SJSA1 (cell line): ENCODE data around the gene POLR2L. TPM values are rescaled to one million over a fixed set of nuclear protein-coding genes. Genes with fewer than 3 reads are reported as not detected.

ENCODE experiments used
- DNase-seq, 2 experiments: peaks; one replicate each; pipeline ENCODE4 v3.0.0-alpha.2; 2015 to 2020; ENCODE audit warnings: low spot score in 2 of 2, low read depth in 1 of 2
- H3K27ac ChIP-seq: fragments of 250-450 bp; sonication (Bioruptor Pico); 2 replicates; pipeline ENCODE4 v1.5.1; 2020; ENCODE audit warnings: mild to moderate bottlenecking, moderate library complexity
- H3K27me3 ChIP-seq: fragments of 250-450 bp; sonication (Bioruptor Pico); replicated peaks from 2 replicates; pipeline ENCODE4 v1.5.1; 2020; ENCODE audit warnings: mild to moderate bottlenecking, moderate library complexity
- H3K36me3 ChIP-seq: fragments of 250-450 bp; sonication (Bioruptor Pico); 2 replicates; pipeline ENCODE4 v1.5.1; 2020; ENCODE audit warnings: mild to moderate bottlenecking
- H3K4me1 ChIP-seq: fragments of 250-450 bp; sonication (Bioruptor Pico); replicated peaks from 2 replicates; pipeline ENCODE4 v1.6.1; 2021; ENCODE audit warnings: mild to moderate bottlenecking
- H3K4me3 ChIP-seq: fragments of 250-450 bp; sonication (Bioruptor Pico); 2 replicates; pipeline ENCODE4 v1.5.1; 2020; ENCODE audit warnings: mild to moderate bottlenecking
- H3K9me3 ChIP-seq: fragments of 250-450 bp; sonication (Bioruptor Pico); replicated peaks from 2 replicates; pipeline ENCODE4 v1.5.1; 2020; ENCODE audit warnings: mild to moderate bottlenecking
- total RNA-seq: library from RNA; depleted of rRNA; stranded (reverse); fragments of >200 nt; shearing (Covaris generic); gene quantifications from 2 replicates; pipeline ENCODE4 v1.2.3, GENCODE V29; 2014

POLR2L gene
- total RNA-seq, 1 experiment from 2014 or later, result 75.8 TPM

DNA sequence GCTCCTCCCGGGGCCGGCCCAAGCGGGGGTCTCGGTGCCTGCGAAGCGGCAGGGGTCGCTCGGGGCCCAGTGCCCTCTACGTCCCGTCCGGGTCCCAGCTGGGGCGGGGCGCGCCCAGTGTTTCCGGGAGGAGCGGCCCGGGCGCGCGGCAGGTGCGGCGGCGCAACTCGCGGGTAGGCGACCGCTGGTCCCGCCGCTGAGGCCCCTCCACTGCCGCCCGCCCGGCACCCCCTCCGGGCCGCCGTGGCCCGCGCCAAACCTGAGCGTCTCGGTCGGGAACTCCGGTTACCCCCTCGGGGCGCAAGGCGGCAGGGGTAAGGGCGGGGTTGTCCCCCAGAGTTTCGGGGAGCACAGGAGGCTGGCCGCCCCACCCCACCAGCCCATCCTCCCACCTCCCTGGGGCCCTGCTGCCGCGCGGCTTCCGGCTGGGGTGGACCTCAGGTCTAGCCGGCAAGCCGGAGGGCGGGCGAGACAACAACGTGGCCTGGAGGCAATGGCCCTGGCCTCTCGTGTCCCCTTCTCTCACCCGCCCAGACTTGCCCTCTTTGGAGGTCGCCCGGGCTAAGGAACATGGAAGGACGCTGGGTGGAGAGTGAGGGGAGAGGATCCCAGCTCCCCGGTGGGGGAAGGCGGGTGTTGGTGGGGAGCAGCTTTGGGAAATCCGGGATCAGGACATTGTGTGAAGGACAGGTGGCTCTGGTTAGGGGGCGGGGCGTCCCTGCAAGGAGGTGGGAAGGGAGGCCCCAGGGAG lies 15.0 kb downstream of the POLR2L start:
- H3K27ac ChIP-seq, result no peak overlapping the region
- no peak overlapping the region for H3K4me3 ChIP-seq
- H3K9me3 ChIP-seq, result no peaks in the 10 kb centered on the region
- no peaks in the 10 kb centered on the region for H3K36me3 ChIP-seq
- peaks cover 23% of the 10 kb centered on the region for H3K4me1 ChIP-seq
- DNase-seq, result no peak
- H3K27me3 ChIP-seq, result peaks cover 22% of the 10 kb centered on the region

DNA sequence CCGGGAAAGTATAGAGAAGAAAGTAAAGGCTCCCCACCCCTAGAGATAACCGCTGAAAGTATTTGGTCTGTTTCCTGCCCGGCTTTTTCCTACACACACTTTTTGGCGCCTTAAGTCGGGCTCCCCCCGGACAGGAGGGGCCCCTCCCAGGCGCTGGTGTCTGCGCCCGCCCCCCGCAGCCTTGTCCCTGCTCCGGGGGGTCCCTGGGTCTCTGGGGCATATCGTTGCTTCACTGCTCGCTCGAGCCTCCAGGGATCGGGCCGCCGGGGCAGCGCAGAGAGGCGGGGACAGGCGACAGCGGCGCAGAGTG lies 15.5 kb downstream of the POLR2L start:
- H3K27ac ChIP-seq, result no peak overlapping the region
- peaks cover 18% of the 10 kb centered on the region for H3K4me1 ChIP-seq
- no peaks in the 10 kb centered on the region for H3K9me3 ChIP-seq
- no peak overlapping the region for H3K4me3 ChIP-seq
- peaks cover 22% of the 10 kb centered on the region for H3K27me3 ChIP-seq
- DNase-seq, result no peak
- H3K36me3 ChIP-seq, result no peaks in the 10 kb centered on the region

DNA sequence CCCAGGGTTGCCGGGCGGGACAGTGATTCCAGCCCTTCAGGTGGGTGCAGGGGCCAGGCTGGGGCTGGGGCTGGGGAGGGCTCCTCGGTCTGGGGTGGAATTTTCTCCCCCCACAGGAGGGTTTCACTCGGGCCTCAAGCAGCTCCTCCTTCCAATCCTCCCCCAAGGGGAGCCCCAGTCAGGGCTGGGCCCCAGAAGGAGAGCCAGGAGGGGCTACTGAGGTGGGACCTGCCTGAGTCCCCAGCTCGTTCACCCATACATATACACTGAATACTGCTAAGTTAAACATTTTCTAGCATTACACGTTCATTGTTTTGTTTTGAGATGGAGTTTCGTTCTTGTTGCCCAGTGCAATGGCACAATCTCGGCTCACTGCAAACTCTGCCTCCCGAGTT lies 16.1 kb downstream of the POLR2L start:
- H3K4me1 ChIP-seq, result peaks cover 18% of the 10 kb centered on the region
- no peaks in the 10 kb centered on the region for H3K9me3 ChIP-seq
- H3K27ac ChIP-seq, result no peak overlapping the region
- no peaks in the 10 kb centered on the region for H3K36me3 ChIP-seq
- H3K4me3 ChIP-seq, result no peak overlapping the region
- H3K27me3 ChIP-seq, result peaks cover 22% of the 10 kb centered on the region
- no peak for DNase-seq

DNA sequence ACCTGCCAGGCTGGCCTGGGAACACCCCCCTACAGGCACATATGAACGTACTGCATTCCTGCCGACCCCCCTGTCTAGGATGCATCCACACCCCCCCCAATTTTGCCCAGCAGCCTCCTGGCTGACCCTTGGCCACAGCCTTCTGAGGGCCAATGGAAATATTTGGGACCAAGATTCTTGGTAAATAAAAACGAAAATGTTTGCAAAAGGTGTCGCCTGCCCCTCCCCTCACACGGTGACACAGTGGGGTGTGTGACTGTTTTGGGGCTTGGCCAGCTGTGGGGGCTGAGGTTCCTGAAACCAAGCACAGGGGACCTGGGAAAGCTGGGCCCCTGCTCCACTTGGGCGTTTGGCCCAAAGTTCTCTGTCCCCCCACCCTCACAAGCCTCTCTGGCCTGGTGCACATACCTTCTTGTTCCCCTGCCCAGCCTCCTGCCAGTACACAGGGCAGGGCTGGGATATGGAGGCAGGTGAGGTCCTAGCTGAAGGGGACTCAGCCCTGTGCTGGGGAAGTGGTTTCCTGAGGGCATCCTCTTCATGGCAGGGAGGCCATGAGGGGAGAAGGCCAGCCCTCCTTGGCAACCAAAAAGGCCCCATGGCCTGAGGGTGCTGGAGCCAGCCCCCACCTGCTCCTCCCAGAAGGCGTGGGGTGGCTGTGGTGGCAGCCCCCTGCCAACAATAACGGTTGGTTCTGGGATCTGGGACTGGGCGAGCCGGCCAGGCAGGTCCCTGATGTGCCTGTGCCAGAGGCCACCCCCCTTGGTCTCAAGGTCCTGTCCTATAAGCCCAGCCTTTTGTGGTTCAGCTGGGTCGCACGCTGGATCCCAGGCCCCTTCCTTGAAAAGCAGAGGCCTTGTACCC lies 16.7 kb downstream of the POLR2L start:
- Histone ChIP-seq H3K9me3 (no peaks in the 10 kb centered on the region), H3K27me3 (peaks cover 18% of the 10 kb centered on the region), H3K36me3 (no peaks in the 10 kb centered on the region), H3K4me1 (peaks cover 21% of the 10 kb centered on the region), H3K4me3 (no peak overlapping the region), H3K27ac (no peak overlapping the region)
- no peak for DNase-seq

DNA sequence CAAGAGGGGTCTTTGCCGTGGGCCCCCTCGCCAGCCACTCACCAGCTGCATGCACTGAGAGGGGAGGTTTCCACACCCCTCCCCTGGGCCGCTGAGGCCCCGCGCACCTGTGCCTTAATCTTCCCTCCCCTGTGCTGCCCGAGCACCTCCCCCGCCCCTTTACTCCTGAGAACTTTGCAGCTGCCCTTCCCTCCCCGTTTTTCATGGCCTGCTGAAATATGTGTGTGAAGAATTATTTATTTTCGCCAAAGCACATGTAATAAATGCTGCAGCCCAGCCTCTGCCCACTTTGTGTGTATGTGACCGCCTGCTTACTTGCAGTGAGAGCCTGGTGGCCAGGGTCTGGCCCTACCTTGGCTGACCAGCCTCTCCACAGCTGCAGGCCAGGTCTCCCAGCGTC lies 17.4 kb downstream of the POLR2L start:
- DNase-seq, result no peak
- no peak overlapping the region for H3K27ac ChIP-seq
- no peaks in the 10 kb centered on the region for H3K9me3 ChIP-seq
- no peak overlapping the region for H3K4me3 ChIP-seq
- H3K27me3 ChIP-seq, result peaks cover 11% of the 10 kb centered on the region
- H3K36me3 ChIP-seq, result no peaks in the 10 kb centered on the region
- peaks cover 20% of the 10 kb centered on the region for H3K4me1 ChIP-seq

DNA sequence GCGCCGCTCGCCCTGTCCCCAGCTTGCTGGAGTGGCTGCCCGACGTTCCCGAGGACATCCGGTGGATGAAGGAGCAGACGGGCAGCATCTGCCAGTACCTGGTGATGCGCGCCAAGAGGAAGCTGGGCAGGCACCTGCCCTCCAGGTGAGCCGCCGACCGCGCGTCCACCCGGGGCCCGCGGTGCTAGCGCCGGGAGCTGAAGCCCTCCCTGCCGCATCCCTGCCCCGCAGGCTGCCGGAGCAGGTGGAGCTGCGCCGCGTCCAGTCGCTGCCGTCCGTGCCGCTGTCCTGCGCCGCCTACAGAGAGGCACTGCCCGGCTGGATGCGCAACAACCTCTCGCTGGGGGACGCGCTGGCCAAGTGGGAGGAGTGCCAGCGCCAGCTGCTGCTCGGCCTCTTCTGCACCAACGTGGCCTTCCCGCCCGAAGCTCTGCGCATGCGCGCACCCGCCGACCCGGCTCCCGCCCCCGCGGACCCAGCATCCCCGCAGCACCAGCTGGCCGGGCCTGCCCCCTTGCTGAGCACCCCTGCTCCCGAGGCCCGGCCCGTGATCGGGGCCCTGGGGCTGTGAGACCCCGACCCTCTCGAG lies 17.9 kb downstream of the POLR2L start:
- no peak overlapping the region for H3K27ac ChIP-seq
- no peaks in the 10 kb centered on the region for H3K36me3 ChIP-seq
- H3K9me3 ChIP-seq, result no peaks in the 10 kb centered on the region
- H3K4me3 ChIP-seq, result no peak overlapping the region
- H3K27me3 ChIP-seq, result peaks cover 6% of the 10 kb centered on the region
- no peak for DNase-seq
- peaks cover 15% of the 10 kb centered on the region for H3K4me1 ChIP-seq

DNA sequence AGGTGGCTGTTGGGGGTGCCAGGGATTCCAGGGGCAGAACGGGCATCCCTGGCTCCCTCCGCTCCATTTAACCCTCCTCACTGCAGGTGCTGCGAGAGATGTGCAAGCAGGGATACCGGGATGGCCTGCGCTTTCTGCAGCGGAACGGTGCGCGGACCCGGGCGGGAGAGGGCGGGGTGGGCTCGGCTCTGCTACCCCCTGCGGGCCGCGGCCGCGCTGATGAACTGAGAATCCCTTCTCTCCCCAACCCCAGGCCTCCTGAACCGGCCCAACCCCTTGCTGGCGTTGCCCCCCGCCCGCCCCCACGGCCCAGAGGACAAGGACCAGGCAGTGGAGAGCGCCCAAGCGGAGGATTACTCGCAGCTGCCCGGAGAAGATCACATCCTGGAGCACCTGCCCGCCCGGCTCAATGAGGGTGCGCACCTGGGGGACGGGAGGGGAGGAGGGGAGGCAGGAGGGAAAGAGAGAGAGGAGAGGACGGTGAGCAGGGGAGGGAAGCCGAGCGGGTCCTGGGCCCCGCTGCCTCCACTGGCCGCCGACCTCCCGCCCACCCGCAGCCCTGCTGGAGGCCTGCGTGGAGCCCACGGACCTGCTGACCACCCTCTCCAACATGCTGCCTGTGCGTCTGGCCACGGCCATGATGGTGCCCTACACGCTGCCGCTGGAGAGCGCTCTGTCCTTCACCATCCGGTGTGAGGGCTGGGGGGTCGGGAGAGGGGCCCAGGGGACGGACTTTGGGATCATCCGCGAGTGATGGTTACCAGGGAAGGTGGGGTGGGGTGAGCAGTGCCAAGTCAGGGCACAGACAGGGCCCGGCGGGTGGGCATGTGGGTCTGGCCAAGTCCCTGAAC lies 18.7 kb downstream of the POLR2L start:
- H3K4me3 ChIP-seq, result no peak overlapping the region
- no peaks in the 10 kb centered on the region for H3K36me3 ChIP-seq
- no peaks in the 10 kb centered on the region for H3K27me3 ChIP-seq
- no peak overlapping the region for H3K27ac ChIP-seq
- DNase-seq, result no peak
- peaks cover 20% of the 10 kb centered on the region for H3K4me1 ChIP-seq
- H3K9me3 ChIP-seq, result no peaks in the 10 kb centered on the region

DNA sequence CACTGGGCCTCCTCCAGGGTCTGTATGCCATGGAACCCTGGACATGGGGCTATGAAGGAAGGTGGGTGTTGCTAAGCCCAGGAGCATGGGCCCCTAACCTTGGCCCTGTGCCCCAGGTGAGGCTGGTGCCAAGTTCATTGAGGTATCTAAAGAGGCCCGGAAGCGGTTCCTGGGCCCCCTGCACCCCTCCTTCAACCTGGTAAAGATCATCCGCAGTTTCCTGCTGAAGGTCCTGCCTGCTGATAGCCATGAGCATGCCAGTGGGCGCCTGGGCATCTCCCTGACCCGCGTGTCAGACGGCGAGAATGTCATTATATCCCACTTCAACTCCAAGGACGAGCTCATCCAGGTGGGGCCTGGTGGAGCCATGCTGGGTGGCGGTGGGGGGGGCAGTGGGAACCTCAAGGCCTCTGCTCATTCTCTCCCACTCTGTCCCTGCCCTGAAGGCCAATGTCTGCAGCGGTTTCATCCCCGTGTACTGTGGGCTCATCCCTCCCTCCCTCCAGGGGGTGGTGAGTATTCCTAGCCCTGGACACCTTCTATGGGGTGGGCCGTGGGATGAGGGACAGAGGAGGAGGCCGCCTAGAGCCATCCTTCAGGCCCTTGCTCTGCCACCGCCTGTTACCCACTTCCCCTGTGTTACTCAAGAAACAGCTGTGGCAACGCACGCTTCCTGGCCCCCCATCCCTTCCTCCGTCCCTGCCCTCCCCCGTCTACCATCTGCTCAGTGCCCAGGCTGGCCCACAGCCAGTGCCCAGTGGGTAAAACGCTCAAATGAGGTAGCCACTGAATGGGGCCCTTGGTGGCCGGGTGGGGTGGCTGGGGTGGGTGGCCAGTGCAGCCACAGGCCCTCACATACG lies 20.6 kb downstream of the POLR2L start:
- Histone ChIP-seq H3K36me3 (no peaks in the 10 kb centered on the region), H3K27ac (no peak overlapping the region), H3K4me3 (no peak overlapping the region), H3K4me1 (peaks cover 22% of the 10 kb centered on the region), H3K27me3 (no peaks in the 10 kb centered on the region), H3K9me3 (no peaks in the 10 kb centered on the region)
- DNase-seq, result no peak

DNA sequence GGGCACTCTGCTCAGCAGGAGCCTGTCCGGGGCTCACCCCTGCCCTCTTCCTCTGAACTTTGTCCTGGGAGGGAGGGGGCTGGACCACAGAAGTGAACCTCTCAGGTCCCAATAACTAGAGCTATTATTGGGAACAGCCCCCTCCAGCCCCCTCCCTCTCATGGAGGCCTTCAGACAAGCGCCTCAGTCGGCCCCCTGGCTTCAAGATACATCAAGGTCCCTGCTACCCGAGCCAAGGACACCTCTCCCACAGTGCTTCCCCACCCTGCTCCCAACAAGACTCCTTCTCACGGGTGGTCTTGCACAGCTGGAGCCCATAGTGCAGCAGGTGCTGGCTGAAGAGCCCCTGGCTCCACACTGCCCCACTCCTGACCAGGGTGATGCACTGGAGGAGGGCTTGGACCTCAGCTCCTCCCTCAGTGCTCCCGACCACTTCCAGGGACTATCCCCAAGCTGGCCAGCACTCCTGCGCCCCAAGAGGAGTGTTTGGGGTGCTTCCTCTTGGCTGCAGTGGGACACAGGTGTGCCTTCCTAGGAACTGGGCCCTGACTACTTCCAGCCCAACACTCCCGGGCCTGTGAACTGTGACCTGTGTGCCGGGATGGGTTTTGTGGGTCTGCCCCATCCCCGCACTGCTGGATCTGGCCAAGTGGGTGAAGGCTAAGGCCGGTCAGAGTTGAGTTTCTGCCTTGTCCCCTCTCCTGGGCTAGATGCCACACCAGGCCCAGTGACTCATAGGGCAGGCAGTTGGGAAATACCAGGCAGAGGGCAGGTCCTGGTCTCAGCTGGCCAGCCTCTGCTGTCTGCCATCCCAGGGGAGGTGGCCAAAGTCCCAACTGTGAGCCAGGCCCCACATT lies 21.4 kb downstream of the POLR2L start:
- H3K4me3 ChIP-seq, result peak overlapping the region; percentile 91
- H3K4me1 ChIP-seq, result peaks cover 22% of the 10 kb centered on the region
- H3K27me3 ChIP-seq, result no peaks in the 10 kb centered on the region
- no peak overlapping the region for H3K27ac ChIP-seq
- H3K9me3 ChIP-seq, result no peaks in the 10 kb centered on the region
- DNase-seq, result no peak
- H3K36me3 ChIP-seq, result no peaks in the 10 kb centered on the region

DNA sequence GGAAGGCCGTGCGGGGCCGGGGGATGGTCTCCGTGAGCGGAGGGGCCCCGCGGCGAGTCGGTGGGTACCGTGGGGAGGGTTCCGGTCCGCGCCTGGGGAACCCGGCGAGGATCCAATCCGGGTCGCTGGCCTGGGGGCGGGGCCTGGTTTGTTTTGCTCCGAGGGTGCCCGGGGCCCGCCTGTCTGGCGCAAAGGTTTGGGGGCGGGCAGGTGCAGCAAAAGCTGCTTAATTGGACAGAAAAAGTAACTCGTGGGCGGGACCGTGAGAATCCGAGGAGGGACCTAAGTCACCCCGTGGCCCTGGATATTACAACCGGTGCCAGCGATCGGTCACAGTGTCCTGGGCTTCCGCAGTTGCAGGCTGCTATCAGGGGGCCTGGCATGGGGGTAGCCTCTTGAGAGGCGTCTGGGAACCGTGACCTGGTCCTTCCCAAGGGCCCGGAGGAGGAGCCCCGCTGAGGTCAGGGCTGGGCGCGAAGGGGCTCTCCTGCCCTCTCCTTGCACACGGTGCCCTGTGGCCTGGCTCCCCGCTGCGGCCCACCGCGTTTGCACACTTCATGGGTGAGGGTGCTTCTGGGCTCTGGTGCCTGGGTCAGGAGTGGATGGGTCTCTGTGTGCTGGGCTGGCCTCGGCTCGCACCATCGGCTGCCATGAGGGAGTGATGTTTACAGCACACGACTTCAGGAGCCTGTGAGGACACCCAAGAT lies 22.2 kb downstream of the POLR2L start:
- peak overlapping the region; percentile 91 for H3K4me3 ChIP-seq
- H3K27me3 ChIP-seq, result no peaks in the 10 kb centered on the region

DNA sequence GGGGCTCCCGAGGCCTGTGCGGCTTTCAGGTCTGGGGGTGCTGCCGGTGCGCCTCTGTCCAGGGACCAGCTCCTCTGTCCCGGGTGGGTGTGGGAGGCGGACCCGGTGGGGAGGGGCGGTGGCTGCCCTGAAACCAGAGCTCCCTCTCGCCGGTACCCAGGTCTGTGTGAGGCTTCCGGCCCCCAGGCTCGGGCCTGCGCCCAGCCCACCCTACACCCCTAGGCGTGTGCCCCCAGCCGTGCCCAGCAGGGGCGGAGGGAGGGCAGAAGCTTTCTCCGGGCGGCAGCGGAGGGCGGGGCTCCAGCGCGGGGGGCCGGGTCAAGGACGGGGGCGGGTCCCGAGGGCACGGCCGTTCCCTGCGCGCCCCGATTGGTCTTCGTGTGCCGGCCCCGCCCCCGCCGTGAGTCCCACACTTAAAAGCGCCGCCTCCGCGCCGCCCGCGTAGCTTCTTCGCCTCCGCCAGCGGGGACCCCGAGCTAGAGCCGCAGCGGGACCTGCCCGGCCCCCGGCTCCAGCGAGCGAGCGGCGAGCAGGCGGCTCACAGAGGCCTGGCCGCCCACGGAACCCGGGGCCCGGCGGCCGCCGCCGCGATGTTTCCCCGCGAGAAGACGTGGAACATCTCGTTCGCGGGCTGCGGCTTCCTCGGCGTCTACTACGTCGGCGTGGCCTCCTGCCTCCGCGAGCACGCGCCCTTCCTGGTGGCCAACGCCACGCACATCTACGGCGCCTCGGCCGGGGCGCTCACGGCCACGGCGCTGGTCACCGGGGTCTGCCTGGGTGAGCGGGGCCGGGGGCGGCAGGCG lies 23.0 kb downstream of the POLR2L start:
- DNase-seq, result peak; percentile 69 to 81
- no peaks in the 10 kb centered on the region for H3K36me3 ChIP-seq
- peaks cover 22% of the 10 kb centered on the region for H3K4me1 ChIP-seq
- H3K27ac ChIP-seq, result peak overlapping the region; percentile 56; the same call in 1 of the 2 replicates
- H3K4me3 ChIP-seq, result peak overlapping the region; percentile 91
- no peaks in the 10 kb centered on the region for H3K9me3 ChIP-seq
- no peaks in the 10 kb centered on the region for H3K27me3 ChIP-seq

More for the DNA sequence above, 22.2 kb downstream of the POLR2L start:
- Histone ChIP-seq H3K4me1 (peaks cover 22% of the 10 kb centered on the region), H3K9me3 (no peaks in the 10 kb centered on the region), H3K36me3 (no peaks in the 10 kb centered on the region), H3K27ac (no peak overlapping the region)
- peak in 1 of 2 experiments; percentile 63 for DNase-seq
